Erythroblast (primary cell): Measurements from ENCODE around the gene METTL26.

Source experiments
- GATA1 ChIP-seq: IDR thresholded peaks from 2 replicates; pipeline ENCODE4 v1.6.1; 2011; ENCODE audit warnings: low read depth, mild to moderate bottlenecking, control low read depth, low read length, moderate library complexity
- POLR2A ChIP-seq: IDR thresholded peaks from 2 replicates; pipeline ENCODE4 v1.6.1; 2011; ENCODE audit warnings: mild to moderate bottlenecking, low read length

DNA sequence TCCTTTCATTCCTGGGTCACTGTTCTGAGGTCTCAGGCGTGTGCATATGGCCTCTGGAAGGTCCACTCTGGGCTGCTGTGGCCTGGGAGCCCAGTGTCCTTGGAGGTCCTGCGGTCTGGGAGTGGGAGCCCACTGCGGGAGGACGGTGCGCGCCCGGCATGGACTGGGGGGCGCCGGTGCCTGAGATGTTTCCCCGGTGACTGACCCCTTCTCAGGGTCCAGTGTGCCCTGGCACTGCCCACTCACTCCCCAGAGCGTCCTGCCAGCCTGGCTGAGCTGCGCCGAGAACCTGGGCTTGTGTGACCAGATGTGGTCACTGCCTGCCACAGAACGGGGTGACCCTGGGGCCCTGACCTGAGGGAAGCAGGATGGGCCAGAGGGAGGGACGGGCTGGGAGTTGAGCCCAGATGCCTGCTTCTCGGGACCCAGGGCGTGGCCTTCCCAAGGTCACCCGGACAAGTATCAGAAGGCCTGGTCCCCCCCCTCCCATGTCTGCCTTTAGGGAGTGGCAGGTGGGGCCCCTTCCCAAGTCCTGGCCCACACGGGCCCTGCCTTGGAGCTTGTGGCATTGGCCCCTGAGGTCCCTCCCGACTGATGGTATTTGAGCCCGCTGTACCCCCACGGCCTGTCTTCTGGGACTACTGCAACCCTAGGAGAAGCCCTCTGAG lies 38.2 kb upstream of the METTL26 start:
- TF ChIP-seq POLR2A (no peak), GATA1 (no peak)
